Ectodermal cell (in vitro differentiated cells): ENCODE data around the gene HTR1A.

Source experiments
- H3K27ac ChIP-seq: 2 replicates; pipeline ENCODE4 v1.7.0; 2013; ENCODE audit warnings: mild to moderate bottlenecking, low read depth, low read length; ENCODE audit not compliant: insufficient read depth, poor library complexity, severe bottlenecking
- H3K27me3 ChIP-seq: 2 replicates; pipeline ENCODE4 v1.7.0; 2013; ENCODE audit warnings: mild to moderate bottlenecking, low read length; ENCODE audit not compliant: insufficient read depth, control insufficient read depth, poor library complexity, severe bottlenecking
- H3K36me3 ChIP-seq: one replicate; pipeline ENCODE4 v1.7.0; 2013; ENCODE audit warnings: low read length; ENCODE audit not compliant: control insufficient read depth, insufficient read depth
- H3K4me1 ChIP-seq: one replicate; pipeline ENCODE4 v1.7.0; 2013; ENCODE audit warnings: low read length; ENCODE audit not compliant: control insufficient read depth, insufficient read depth
- H3K4me3 ChIP-seq: 2 replicates; pipeline ENCODE4 v1.7.0; 2013; ENCODE audit warnings: low read depth, low read length, control low read depth; ENCODE audit not compliant: insufficient read depth
- H3K9me3 ChIP-seq: 2 replicates; pipeline ENCODE4 v1.7.0; 2013; ENCODE audit warnings: mild to moderate bottlenecking, low read length, moderate library complexity; ENCODE audit not compliant: control insufficient read depth
- WGBS, 2 experiments: methylation state at CpG; one replicate each; pipeline ENCODE4 v1.1.7; 2013; ENCODE audit warnings: missing lambda C conversion rate in 2 of 2; 5-methylcytosine and 5-hydroxymethylcytosine counted together

The HTR1A gene

GRCh38 chr5:63911871-63912270, 50.4 kb downstream of the HTR1A start:
- Histone ChIP-seq H3K27ac (no peak overlapping the region), H3K4me3 (no peak overlapping the region)
- WGBS, 2 experiments = 90 to 91% methylated on average over 1 of the region's 1 CpG

More at GRCh38 chr5:63911871-63912270, 50.4 kb downstream of the HTR1A start:
- H3K4me1 ChIP-seq = no peaks in the 10 kb centered on the region
- no peaks in the 10 kb centered on the region for H3K36me3 ChIP-seq
- H3K27me3 ChIP-seq = no peaks in the 10 kb centered on the region
- H3K9me3 ChIP-seq = no peaks in the 10 kb centered on the region
